NAMALWA (cell line): ENCODE data around the gene EPHA1.

ENCODE experiments used
- DNase-seq: peaks from one replicate; pipeline ENCODE4 v3.0.0-alpha.2; 2015; ENCODE audit warnings: low spot score

EPHA1 gene

GRCh38 chr7:143372070-143372469, 36.6 kb downstream of the EPHA1 start:
- DNase-seq: peak; percentile 28

GRCh38 chr7:143369678-143370651, 38.7 kb downstream of the EPHA1 start:
- no peak for DNase-seq

- DNase-seq: no peak
These were observed 40.3 kb downstream of the EPHA1 start for GRCh38 chr7:143368387-143368786.

GRCh38 chr7:143367972-143368371, 40.7 kb downstream of the EPHA1 start:
- no peak for DNase-seq

- no peak for DNase-seq
These were observed 45.4 kb downstream of the EPHA1 start for GRCh38 chr7:143363016-143363937.

DNA sequence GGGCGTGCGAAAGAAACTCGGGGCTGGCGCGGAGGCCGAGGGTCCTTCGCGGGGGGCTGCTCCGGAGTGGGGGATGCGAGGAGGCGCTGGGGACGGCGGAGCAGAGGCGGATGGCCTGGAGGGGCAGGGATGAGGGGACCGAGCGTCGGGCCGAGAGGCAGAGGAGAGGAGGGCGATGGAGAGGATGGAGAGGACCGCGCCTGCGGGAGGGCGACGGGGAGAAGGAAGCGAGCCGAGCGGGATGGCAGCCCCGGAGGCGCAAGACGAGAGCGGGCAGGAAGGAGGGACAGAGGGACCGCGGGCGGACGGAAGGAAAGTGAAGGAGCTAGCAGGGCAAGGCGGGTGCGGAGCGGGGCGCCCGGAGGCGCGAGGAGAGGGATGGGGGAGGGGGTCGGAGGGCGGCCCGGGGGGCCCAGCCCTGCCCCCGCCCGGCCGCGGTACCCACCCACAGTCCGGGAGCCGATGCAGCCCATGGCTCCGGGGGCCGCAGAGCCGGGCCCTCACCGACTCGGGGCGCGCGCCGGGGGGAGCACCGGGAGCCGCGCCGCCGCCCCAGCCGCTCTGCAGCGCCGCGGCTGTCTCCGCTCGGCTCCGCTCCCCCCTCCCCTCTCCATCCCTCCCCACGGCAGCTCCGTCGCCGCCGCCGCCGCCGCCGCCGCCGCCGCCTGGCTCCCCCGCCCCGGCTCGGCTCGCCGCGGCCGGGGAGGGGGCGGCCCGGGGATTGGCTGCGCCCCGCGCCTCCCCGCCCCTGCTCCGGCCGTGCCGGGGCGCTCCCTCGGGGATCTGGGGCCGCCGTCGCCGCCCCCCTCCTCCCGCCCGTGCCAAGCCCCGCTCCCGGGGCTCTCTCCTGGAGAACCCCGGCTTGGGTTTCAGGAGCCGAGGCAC, 46.3 kb downstream of the EPHA1 start, which contains the start of gene FAM131B:
Gene FAM131B, minus strand, starts transcription at position 583 of the 885 bp plus-strand sequence. Its CDS starts 110 bp downstream, at position 473.
- no peak for DNase-seq

DNA sequence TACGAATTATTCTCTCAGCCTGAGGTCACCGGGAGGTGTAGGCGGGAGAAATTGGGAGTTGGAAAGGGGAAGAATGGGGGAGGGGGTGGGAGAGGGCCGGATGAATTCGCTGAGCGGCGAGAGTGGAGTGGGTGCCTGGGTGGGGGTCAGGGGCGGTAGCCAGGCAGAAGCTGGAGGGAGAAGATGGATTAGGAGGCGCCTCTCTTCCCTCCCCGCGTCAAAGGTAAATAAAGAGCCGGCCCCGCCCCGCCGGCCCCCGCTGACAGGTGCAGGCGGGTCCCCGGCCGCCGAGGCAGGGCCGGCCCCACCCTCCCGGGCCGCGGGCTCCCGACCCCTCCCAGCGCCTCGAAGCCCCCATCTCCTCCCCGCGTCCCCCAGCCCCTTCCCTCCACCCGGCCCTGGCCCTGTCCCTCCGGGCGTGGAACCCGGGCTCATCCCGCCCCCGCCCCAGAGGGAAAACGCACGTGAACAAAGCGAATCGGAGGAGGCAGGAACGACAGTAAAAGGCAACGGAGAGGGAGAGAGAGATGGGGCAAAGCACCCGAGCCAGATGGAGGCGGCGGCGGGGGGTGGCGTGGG, 47.0 kb downstream of the EPHA1 start:
- no peak for DNase-seq

- no peak for DNase-seq
These were observed 47.7 kb downstream of the EPHA1 start for GRCh38 chr7:143360788-143361551.

DNA sequence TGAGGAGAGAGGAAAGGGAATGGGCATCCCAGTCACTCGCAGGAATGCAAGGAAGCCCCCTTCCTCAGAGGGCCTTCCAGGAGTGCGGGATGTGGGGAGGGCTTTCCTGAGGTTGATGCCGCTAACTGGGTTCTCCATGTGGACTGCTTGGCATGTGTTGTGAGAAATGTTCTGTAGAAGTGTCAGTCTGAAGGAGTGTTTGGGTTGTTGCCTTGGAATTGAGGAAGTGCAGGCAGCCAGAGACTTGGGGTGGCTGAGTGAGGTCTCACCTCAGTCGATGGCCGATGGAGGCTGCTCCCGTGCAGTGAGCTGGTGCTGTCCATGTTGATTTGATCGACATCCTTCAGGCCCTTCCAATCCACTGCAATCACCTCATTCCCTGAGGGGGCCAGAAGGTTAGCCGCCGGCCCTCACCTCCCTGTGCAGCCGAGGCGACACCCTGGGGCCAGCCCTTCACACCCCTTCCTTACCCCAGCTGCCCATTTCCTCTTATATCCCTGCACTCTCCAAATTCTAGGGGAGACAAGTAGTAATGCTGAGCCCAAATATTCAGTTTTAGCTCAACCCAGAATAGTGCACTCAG, 48.8 kb downstream of the EPHA1 start:
- no peak for DNase-seq

DNA sequence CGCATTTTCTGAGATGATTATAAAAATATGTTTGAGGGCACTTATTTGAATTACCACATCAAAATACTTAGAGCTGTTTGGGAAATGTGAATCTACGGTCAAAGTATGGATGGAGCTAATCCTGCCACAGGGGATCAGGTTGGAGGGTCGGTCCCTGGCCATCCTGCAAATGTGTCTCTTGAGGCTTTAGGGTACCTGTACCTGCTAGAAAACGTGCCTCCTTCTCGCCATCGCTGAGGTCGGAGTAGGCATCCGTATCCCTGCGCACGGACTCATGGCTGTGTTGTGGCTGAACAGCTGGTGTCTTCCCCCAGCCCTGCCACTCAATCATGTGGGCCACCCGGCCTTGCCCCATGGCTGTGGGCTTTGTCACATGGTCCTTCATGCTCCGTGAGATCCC, 50.0 kb downstream of the EPHA1 start:
- DNase-seq: no peak

DNA sequence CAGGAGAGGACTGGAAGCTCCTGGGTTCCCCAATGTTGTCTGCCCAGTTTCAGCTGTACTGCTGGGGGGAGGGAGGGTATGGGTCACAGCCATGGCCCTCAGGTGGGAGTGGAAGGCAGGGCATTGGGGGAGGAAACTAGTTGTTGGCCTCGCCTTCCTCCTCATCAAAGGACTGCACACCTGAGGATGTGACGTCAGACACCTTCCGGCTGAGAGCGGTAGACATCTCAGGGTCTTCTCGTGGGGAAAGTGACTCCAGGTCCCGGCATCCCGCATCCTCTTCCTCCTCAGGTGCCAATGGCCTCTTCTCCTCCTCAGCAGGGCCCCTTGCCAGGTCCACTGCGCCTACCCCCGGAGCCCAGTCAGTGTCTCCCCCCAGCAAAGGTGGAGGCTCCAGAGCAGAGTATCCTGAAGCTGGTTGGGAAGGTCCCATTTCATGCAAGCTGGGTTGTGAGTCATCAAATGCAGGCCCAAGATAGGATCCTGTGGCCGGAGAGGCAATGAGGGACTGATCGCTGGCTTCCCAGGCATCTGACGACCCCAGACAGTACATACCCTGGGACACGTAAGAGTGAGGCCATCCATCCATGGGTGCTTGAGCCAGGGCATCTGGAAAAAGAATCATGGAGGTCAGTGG, 52.1 kb downstream of the EPHA1 start:
- no peak for DNase-seq

DNA sequence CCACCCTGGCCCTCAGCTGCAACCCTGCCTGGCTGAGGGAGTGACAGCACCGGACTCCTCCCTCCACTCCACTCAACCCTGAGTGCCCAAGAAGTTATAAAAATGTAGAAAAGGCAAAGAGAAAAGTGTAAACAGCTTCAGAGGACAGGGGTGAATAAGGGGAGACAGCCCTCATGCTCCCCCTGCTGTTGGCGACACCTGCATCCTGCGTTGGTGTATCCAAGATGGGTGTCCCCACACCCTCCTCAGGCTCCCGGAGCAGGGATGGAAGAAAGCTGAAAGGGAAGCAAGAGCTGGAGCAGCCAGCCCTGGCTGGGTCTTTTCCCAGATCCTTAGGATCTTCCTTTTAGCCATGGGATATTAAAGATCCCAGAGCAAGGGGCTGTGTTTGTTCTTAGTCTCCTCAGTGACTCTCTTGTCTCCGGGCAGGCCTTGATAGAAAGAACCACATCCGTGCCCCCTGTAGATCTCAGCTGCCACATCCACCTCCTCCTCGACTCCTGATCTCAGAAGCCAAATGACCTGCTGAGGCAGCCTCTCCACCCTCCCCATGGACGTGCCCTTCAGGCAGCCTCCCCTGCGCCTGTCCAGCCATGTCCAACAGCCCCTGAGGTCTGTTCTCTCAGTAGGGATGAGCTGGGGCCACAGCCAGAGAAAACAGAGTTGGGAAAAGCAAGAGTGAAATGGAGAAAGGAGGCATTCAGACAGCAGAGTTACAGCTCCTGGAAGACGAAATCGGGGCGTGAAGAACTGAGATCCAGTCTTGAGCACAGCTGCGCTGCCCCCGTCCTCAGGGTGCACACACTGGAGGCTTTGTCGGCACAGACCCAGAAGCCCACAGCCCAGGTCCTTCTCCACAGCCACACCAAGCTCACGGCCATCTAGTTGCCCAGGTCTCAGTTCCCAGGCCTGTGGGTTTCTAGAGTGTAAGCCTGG, 52.9 kb downstream of the EPHA1 start:
- DNase-seq: no peak

GRCh38 chr7:143354965-143355364, 53.7 kb downstream of the EPHA1 start:
- DNase-seq: no peak

GRCh38 chr7:143354376-143354775, 54.3 kb downstream of the EPHA1 start:
- DNase-seq: no peak

DNA sequence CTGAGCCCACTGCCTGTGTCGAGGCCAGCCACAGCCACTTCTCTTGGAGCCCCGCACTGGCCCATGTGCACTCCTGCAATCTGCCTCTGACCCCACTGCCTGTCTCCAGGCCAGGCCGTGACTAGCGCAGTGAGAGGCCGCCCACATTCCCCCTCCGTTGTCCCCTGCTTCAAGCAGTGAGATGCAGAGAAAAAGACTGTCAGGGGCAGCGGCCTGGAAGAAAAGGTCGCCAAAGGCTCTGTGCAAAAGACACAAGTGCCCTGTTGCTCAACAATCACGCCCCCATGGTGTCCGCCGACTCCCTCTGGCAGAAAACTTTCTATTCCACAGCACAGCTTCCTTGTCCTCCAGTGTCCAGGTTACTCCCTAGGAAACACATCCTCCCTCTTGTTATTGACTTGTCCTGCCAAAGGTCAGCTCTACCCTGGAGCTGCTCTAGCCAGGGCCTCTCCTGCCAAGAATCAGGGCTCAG, 56.1 kb downstream of the EPHA1 start:
- DNase-seq: no peak

DNA sequence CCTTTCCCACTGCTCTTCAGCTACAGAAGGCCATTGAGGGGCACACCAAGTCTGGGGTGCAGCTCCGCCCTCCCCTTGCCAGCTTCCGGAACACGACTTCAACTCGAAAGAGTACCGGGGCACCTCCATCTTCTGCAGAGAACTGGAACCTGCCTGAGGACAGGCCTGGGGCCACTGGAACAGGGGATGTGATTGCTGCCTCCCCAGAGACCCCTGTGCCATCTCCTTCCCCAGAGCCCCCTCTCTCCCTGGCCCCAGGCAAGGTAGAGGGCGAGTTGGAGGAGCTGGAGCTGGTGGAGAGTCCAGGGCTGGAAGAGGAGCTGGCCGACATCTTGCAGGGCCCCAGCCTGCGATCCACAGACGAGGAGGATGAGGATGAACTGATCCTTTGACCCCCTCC, 57.1 kb downstream of the EPHA1 start:
- DNase-seq: no peak

DNA sequence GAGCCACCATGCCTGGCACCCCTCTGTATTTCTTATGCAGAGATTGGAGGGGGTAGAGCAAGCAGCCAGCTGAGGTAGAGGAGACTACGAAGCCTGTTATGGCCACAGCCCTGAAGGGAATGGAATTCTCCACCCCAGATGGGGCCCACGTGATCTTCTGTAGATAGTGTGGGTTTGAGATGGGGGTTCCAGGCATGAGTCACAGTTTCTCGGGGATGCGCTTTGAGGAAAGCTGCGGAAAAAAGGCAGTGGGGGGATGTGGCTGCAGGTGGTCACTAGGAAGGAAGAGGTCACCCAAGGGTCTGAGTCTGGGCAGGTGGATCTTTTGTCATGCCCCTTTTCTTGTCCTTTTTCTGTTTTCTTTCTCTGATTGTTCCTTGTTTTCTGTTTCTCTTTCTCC, 57.6 kb downstream of the EPHA1 start:
- no peak for DNase-seq

- no peak for DNase-seq
These were observed 60.7 kb downstream of the EPHA1 start for GRCh38 chr7:143347950-143348349.
